Left ventricle myocardium inferior (tissue), 1 donor: ENCODE data around the gene MECR. TPM values are rescaled to one million over a fixed set of nuclear protein-coding genes. Genes with fewer than 3 reads are reported as not detected.

Source experiments
- DNase-seq: peaks from one replicate; pipeline ENCODE4 v3.0.0-alpha.2; 2020
- H3K27ac ChIP-seq: fragments of 200-600 bp; replicated peaks from 2 replicates; pipeline ENCODE4 v1.8.0; 2021
- H3K27me3 ChIP-seq: fragments of 200-600 bp; 2 replicates; pipeline ENCODE4 v1.8.0; 2021; ENCODE audit warnings: low read depth
- H3K36me3 ChIP-seq: fragments of 200-600 bp; 2 replicates; pipeline ENCODE4 v1.8.0; 2021
- H3K4me1 ChIP-seq: fragments of 200-600 bp; 2 replicates; pipeline ENCODE4 v1.8.0; 2021
- H3K4me3 ChIP-seq: fragments of 200-600 bp; 2 replicates; pipeline ENCODE4 v1.8.0; 2021; ENCODE audit warnings: mild to moderate bottlenecking, moderate library complexity
- H3K9me3 ChIP-seq: fragments of 200-600 bp; replicated peaks from 2 replicates; pipeline ENCODE4 v1.8.0; 2021
- intact Hi-C: fragments of 100-400 bp; cut with micrococcal nuclease; formaldehyde crosslinking; loops from one replicate; pipeline ENCODE4 v1.11.0; 2022
- total RNA-seq: library from RNA; stranded (reverse); fragmentation: NEBNext Ultra II Directional; extraction: Animal tissue kit (Norgen Biotek cat#: 25700); gene quantifications from one replicate; pipeline ENCODE4 v1.2.1, GENCODE V29; 2021
- TF ChIP-seq, protein P1 (sequence below): fragments of 200-600 bp; IDR thresholded peaks from 2 replicates; pipeline ENCODE4 v1.8.0; 2021; ENCODE audit warnings: antibody characterized with exemption, mild to moderate bottlenecking, borderline replicate concordance
- donor health status: DM: no; HTN: yes; CAD: no; lungs with severe emphysema.

MECR gene
- total RNA-seq, 1 donor from 2014 or later = 30.8 TPM

- Histone ChIP-seq H3K36me3 (peaks cover 40% of the 10 kb centered on the region), H3K27me3 (no peaks in the 10 kb centered on the region), H3K9me3 (no peaks in the 10 kb centered on the region), H3K4me1 (peaks cover 7% of the 10 kb centered on the region), H3K27ac (no peak overlapping the region), H3K4me3 (no peak overlapping the region)
- TF ChIP-seq, protein P1, sequence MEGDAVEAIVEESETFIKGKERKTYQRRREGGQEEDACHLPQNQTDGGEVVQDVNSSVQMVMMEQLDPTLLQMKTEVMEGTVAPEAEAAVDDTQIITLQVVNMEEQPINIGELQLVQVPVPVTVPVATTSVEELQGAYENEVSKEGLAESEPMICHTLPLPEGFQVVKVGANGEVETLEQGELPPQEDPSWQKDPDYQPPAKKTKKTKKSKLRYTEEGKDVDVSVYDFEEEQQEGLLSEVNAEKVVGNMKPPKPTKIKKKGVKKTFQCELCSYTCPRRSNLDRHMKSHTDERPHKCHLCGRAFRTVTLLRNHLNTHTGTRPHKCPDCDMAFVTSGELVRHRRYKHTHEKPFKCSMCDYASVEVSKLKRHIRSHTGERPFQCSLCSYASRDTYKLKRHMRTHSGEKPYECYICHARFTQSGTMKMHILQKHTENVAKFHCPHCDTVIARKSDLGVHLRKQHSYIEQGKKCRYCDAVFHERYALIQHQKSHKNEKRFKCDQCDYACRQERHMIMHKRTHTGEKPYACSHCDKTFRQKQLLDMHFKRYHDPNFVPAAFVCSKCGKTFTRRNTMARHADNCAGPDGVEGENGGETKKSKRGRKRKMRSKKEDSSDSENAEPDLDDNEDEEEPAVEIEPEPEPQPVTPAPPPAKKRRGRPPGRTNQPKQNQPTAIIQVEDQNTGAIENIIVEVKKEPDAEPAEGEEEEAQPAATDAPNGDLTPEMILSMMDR = no peak
- intact Hi-C loops = no loop called here
- DNase-seq = no peak
These were observed 88.0 kb downstream of the MECR start for GRCh38 chr1:29142714-29143113.

Other genes starting within 250 kb of the MECR start
- 1.6 TPM for gene TMEM200B, start 107.0 kb downstream of the MECR start, total RNA-seq
- 51.1 TPM for gene SRSF4, start 49.0 kb downstream of the MECR start, total RNA-seq
- 15.3 TPM for gene PTPRU, start 5.6 kb upstream of the MECR start, total RNA-seq